H1 (cell line): ENCODE data around the gene BRI3BP. TPM values are rescaled to one million over a fixed set of nuclear protein-coding genes. Genes with fewer than 3 reads are reported as not detected.

Experiments used
- CTCF ChIA-PET: fragments of 300-600 bp; sonication (Branson Sonifier 250); formaldehyde crosslinking; loops from one replicate; lab custom pipeline; 2021; ENCODE audit not compliant: partially characterized antibody; lab: Charles Lee
- POLR2A ChIA-PET: fragments of 300-600 bp; sonication (Branson Sonifier 250); formaldehyde crosslinking; loops from one replicate; lab custom pipeline; 2021; ENCODE audit warnings: inconsistent platforms; ENCODE audit not compliant: partially characterized antibody; lab: Charles Lee
- DNase-seq, 2 experiments: peaks; one replicate each; pipeline versions ENCODE4 v3.0.0 to v3.0.0-alpha.2; 2010 to 2022; ENCODE audit warnings: low spot score in 2 of 2, low read depth in 1 of 2, mixed read lengths in 1 of 2
- FAIRE-seq: peaks from 2 replicates; lab custom pipeline; 2011; peaks lifted over from hg19 to GRCh38; lab: Jason Lieb, UNC
- H2AFZ ChIP-seq: 2 replicates; pipeline ENCODE4 v1.8.1; 2012; ENCODE audit warnings: low read length, inconsistent platforms
- H2AK5ac ChIP-seq: 2 replicates; pipeline ENCODE4 v1.6.1; 2013; ENCODE audit warnings: low read depth, low read length
- H2BK120ac ChIP-seq: replicated peaks from 2 replicates; pipeline ENCODE3; 2013; ENCODE audit warnings: low read depth, low read length, inconsistent platforms
- H2BK12ac ChIP-seq: 2 replicates; pipeline ENCODE4 v1.6.1; 2013; ENCODE audit warnings: low read depth, low read length
- H2BK15ac ChIP-seq: 2 replicates; pipeline ENCODE4 v1.6.1; 2013; ENCODE audit warnings: low read length
- H2BK20ac ChIP-seq: 2 replicates; pipeline ENCODE4 v1.6.1; 2013; ENCODE audit warnings: low read length
- H2BK5ac ChIP-seq: 2 replicates; pipeline ENCODE4 v1.6.1; 2013; ENCODE audit warnings: low read depth, low read length
- H3K14ac ChIP-seq: 2 replicates; pipeline ENCODE4 v1.6.1; 2013; ENCODE audit warnings: inconsistent platforms; ENCODE audit not compliant: insufficient read length
- H3K18ac ChIP-seq: 2 replicates; pipeline ENCODE4 v1.6.1; 2013; ENCODE audit warnings: low read length; ENCODE audit errors: extremely low read depth
- H3K23ac ChIP-seq: 2 replicates; pipeline ENCODE4 v1.6.1; 2013; ENCODE audit warnings: inconsistent platforms; ENCODE audit not compliant: insufficient read length
- H3K23me2 ChIP-seq: 2 replicates; pipeline ENCODE4 v1.6.1; 2013; ENCODE audit warnings: low read depth, low read length
- H3K27ac ChIP-seq: 2 replicates; pipeline ENCODE4 v1.6.1; 2011; ENCODE audit warnings: low read depth, low read length, inconsistent platforms
- H3K27me3 ChIP-seq, 4 experiments: replicated peaks in 1 of 4; 1 replicate in 1 of 4; 2 replicates in 3 of 4; pipeline versions ENCODE4 v1.6.1 to v1.8.1; 2011 to 2013; ENCODE audit warnings: low read length in 3 of 4, mild to moderate bottlenecking in 3 of 4, inconsistent platforms in 2 of 4, mixed read lengths in 2 of 4, moderate library complexity in 1 of 4; ENCODE audit not compliant: control insufficient read depth in 3 of 4, insufficient read depth in 3 of 4; ENCODE audit errors: extremely low read depth in 1 of 4
- H3K36me3 ChIP-seq, 4 experiments: 2 replicates each; pipeline versions ENCODE4 v1.6.1 to v1.8.1; 2011 to 2013; ENCODE audit warnings: mild to moderate bottlenecking in 4 of 4, low read length in 3 of 4, moderate library complexity in 2 of 4, control low read depth in 1 of 4, inconsistent platforms in 1 of 4; ENCODE audit not compliant: insufficient read depth in 4 of 4, control insufficient read depth in 2 of 4
- H3K4ac ChIP-seq: replicated peaks from 2 replicates; pipeline ENCODE3; 2013; ENCODE audit warnings: low read length, low read depth, mixed read lengths, inconsistent platforms; ENCODE audit not compliant: insufficient read length
- H3K4me1 ChIP-seq, 4 experiments: replicated peaks in 1 of 4; 1 replicate in 1 of 4; 2 replicates in 3 of 4; pipeline versions ENCODE4 v1.6.1 to v1.8.1; 2011 to 2013; ENCODE audit warnings: low read length in 3 of 4, inconsistent platforms in 2 of 4, mixed read lengths in 1 of 4; ENCODE audit not compliant: insufficient read depth in 4 of 4, control insufficient read depth in 3 of 4
- H3K4me2 ChIP-seq, 2 experiments: 2 replicates each; pipeline versions ENCODE4 v1.6.1 to v1.8.1; 2011 to 2013; ENCODE audit warnings: low read depth in 2 of 2, low read length in 2 of 2, control low read depth in 1 of 2, inconsistent platforms in 1 of 2, mild to moderate bottlenecking in 1 of 2; ENCODE audit not compliant: insufficient read depth in 1 of 2
- H3K4me3 ChIP-seq, 4 experiments: fragments of 200-600, 300-600 bp in 1 of 4; sonication (generic), shearing (Covaris generic), sonication (Bioruptor Twin) in 1 of 4; 2 replicates each; pipeline versions ENCODE4 v1.5.1 to v1.8.1; 2011 to 2016; ENCODE audit warnings: low read length in 4 of 4, low read depth in 3 of 4, control low read depth in 2 of 4, inconsistent platforms in 2 of 4, mild to moderate bottlenecking in 2 of 4, mixed read lengths in 1 of 4, moderate library complexity in 1 of 4; ENCODE audit not compliant: insufficient read depth in 2 of 4; ENCODE audit errors: extremely low read depth in 1 of 4
- H3K56ac ChIP-seq: replicated peaks from 2 replicates; pipeline ENCODE3; 2013; ENCODE audit warnings: low read depth, mild to moderate bottlenecking, mixed read lengths, low read length, inconsistent platforms; ENCODE audit not compliant: insufficient read length
- H3K79me1 ChIP-seq: 2 replicates; pipeline ENCODE4 v1.6.1; 2013; ENCODE audit warnings: low read depth, low read length, control low read depth
- H3K79me2 ChIP-seq, 2 experiments: 2 replicates each; pipeline versions ENCODE4 v1.6.1 to v1.8.1; 2012 to 2013; ENCODE audit warnings: low read length in 2 of 2, mild to moderate bottlenecking in 2 of 2, inconsistent platforms in 1 of 2; ENCODE audit not compliant: insufficient read depth in 2 of 2, control insufficient read depth in 1 of 2
- H3K9ac ChIP-seq, 4 experiments: replicated peaks in 1 of 4; 1 replicate in 1 of 4; 2 replicates in 3 of 4; pipeline versions ENCODE4 v1.6.1 to v1.8.1; 2011 to 2013; ENCODE audit warnings: low read depth in 3 of 4, low read length in 3 of 4, control low read depth in 2 of 4, mild to moderate bottlenecking in 2 of 4, moderate library complexity in 2 of 4, inconsistent platforms in 1 of 4; ENCODE audit errors: extremely low read depth in 1 of 4
- H3K9me3 ChIP-seq, 2 experiments: 2 replicates each; pipeline versions ENCODE4 v1.6.1 to v1.8.1; 2012 to 2013; ENCODE audit warnings: mild to moderate bottlenecking in 2 of 2, moderate library complexity in 2 of 2, control low read depth in 1 of 2, inconsistent platforms in 1 of 2, low read depth in 1 of 2, low read length in 1 of 2, mixed read lengths in 1 of 2; ENCODE audit not compliant: insufficient read depth in 2 of 2
- H4K20me1 ChIP-seq, 2 experiments: replicated peaks in 1 of 2; 2 replicates each; pipeline versions ENCODE3 to v1.8.1; 2011 to 2013; ENCODE audit warnings: inconsistent platforms in 2 of 2, low read length in 2 of 2, mild to moderate bottlenecking in 1 of 2; ENCODE audit not compliant: insufficient read depth in 2 of 2, control insufficient read depth in 1 of 2
- H4K5ac ChIP-seq: 2 replicates; pipeline ENCODE4 v1.6.1; 2013; ENCODE audit warnings: low read length, low read depth, mixed read lengths, inconsistent platforms; ENCODE audit not compliant: insufficient read length
- H4K8ac ChIP-seq: 2 replicates; pipeline ENCODE4 v1.8.0; 2013; ENCODE audit warnings: mild to moderate bottlenecking, moderate library complexity, low read length, inconsistent platforms; ENCODE audit not compliant: insufficient read depth; ENCODE audit errors: extremely low read depth
- H4K91ac ChIP-seq: replicated peaks from 2 replicates; pipeline ENCODE3; 2013; ENCODE audit warnings: low read length, mixed read lengths, inconsistent platforms; ENCODE audit not compliant: insufficient read length
- BRCA1 ChIP-seq: IDR thresholded peaks from 2 replicates; pipeline ENCODE4 v1.6.1; 2012; ENCODE audit warnings: low read depth, low read length, improper control_type of control experiment
- CEBPB ChIP-seq: IDR thresholded peaks from 2 replicates; pipeline ENCODE4 v1.6.1; 2012; ENCODE audit warnings: low read depth, low read length
- KDM1A ChIP-seq: fragments of 200-600, 300-600 bp; sonication (generic); IDR thresholded peaks from 2 replicates; pipeline ENCODE4 v1.7.1; 2016; ENCODE audit warnings: mild to moderate bottlenecking, low read length, borderline replicate concordance
- KDM5A ChIP-seq: fragments of 200-600 bp; IDR thresholded peaks from 2 replicates; pipeline ENCODE4 v1.7.1; 2012; ENCODE audit warnings: mild to moderate bottlenecking, low read length, inconsistent platforms, mixed read lengths
- PHF8 ChIP-seq: fragments of 200-600 bp; sonication (generic); conservative IDR thresholded peaks from 2 replicates; pipeline ENCODE4 v1.7.1; 2012; ENCODE audit warnings: low read depth, mild to moderate bottlenecking, inconsistent platforms, low read length, moderate library complexity
- POU5F1 ChIP-seq: IDR thresholded peaks from 2 replicates; pipeline ENCODE4 v1.6.1; 2011; ENCODE audit warnings: low read depth, mild to moderate bottlenecking, low read length, moderate library complexity
- RFX5 ChIP-seq: IDR thresholded peaks from 2 replicates; pipeline ENCODE4 v1.6.1; 2011; ENCODE audit warnings: low read depth, low read length, improper control_type of control experiment, borderline replicate concordance
- RNF2 ChIP-seq: fragments of 200-900, 300-1000 bp; sonication (generic); IDR thresholded peaks from 2 replicates; pipeline ENCODE4 v1.7.1; 2016; ENCODE audit warnings: borderline replicate concordance, low read depth, mild to moderate bottlenecking, antibody characterized with exemption, low read length; ENCODE audit not compliant: poor library complexity, severe bottlenecking; ENCODE audit errors: missing control alignments
- SUZ12 ChIP-seq: fragments of 200-600 bp; sonication (generic); IDR thresholded peaks from 2 replicates; pipeline ENCODE4 v1.6.1; 2012; ENCODE audit warnings: mild to moderate bottlenecking, inconsistent platforms, low read length, moderate library complexity, mixed read lengths
- WGBS, 2 experiments: shearing (Covaris generic) in 1 of 2; methylation state at CpG; one replicate each; pipeline versions ENCODE4 v1.1.6 to v1.1.7; 2013 to 2015; ENCODE audit warnings: low lambda C conversion rate in 2 of 2, mixed read lengths in 2 of 2, inconsistent platforms in 1 of 2, low coverage in 1 of 2, missing lambda C conversion rate in 1 of 2; ENCODE audit not compliant: insufficient replicate concordance in 2 of 2, insufficient coverage in 1 of 2, insufficient read length in 1 of 2; ENCODE audit errors: extremely low coverage in 1 of 2, missing lambda C conversion rate in 1 of 2; 5-methylcytosine and 5-hydroxymethylcytosine counted together
- polyA plus RNA-seq, 7 experiments: library from polyadenylated mRNA; depleted of rRNA in 3 of 7; stranded (reverse) in 5 of 7; unstranded in 2 of 7; fragments of >200 nt in 5 of 7; fragments of 200-250 nt in 2 of 7; gene quantifications; 1 replicate in 5 of 7; 2 replicates in 1 of 7; 4 replicates in 1 of 7; pipeline versions ENCODE4 v1.2.1 to v1.2.3, GENCODE V29; 2011 to 2013; ENCODE audit warnings: missing spikeins in 2 of 7, mixed read lengths in 2 of 7
- total RNA-seq: library from RNA; stranded (reverse); fragmentation: NEBNext Ultra II Directional; extraction: Animal tissue kit (Norgen Biotek cat#: 25700); gene quantifications from 2 replicates; pipeline ENCODE4 v1.2.1, GENCODE V29; 2021

The BRI3BP gene
- total and polyA plus RNA-seq, 2 of the 8 experiments (the other 6 are each of a cell fraction or from before 2014, with no cell fraction given) = 5.4 to 14.2 TPM

GRCh38 chr12:124976999-124977398 is 16.4 kb upstream of the BRI3BP start:
- Histone ChIP-seq H2BK20ac (no peak overlapping the region), H4K91ac (no peak overlapping the region), H3K27me3 (no peaks in the 10 kb centered on the region), H2BK120ac (no peak overlapping the region), H4K20me1 (peaks cover 3 to 8% of the 10 kb centered on the region in 2 experiments), H3K36me3 (peaks cover 30 to 61% (median 49%) of the 10 kb centered on the region in 4 experiments), H4K5ac (no peak overlapping the region), H3K9ac (no peak overlapping the region), H3K4me1 (no peaks in the 10 kb centered on the region), H3K18ac (no peak overlapping the region), H2BK12ac (no peak overlapping the region), H4K8ac (no peak overlapping the region), H3K4me2 (no peak overlapping the region), H3K79me1 (no peaks in the 10 kb centered on the region; the same call in 1 of the 2 replicates), H3K23me2 (no peaks in the 10 kb centered on the region), H3K4me3 (no peak overlapping the region), H2AK5ac (no peak overlapping the region), H3K56ac (no peak overlapping the region), H2AFZ (no peak overlapping the region), H3K23ac (no peak overlapping the region), H3K9me3 (no peaks in the 10 kb centered on the region), H3K4ac (no peak overlapping the region), H2BK5ac (no peak overlapping the region), H3K27ac (no peak overlapping the region), H3K79me2 (no peaks in the 10 kb centered on the region), H3K14ac (no peak overlapping the region), H2BK15ac (no peak overlapping the region)
- DNase-seq (no peak), FAIRE-seq (no peak)
- CTCF ChIA-PET = interaction anchor here (1.8 to 2.4 kb wide), 2 partner anchors 9 to 146 kb away, joined by 5 to 7 read pairs; no protein-coding TSS in a partner anchor
- POLR2A ChIA-PET = interaction anchor here (0.6 to 1.3 kb wide), 4 partner anchors 10 to 101 kb away, joined by 3 to 6 read pairs (median 4); no protein-coding TSS in a partner anchor
- 89% methylated on average over 7 of the region's 10 CpGs; no CpG with 5 or more reads in 1 of the 2 experiments for WGBS, 2 experiments
- TF ChIP-seq KDM5A (no peak), SUZ12 (no peak), BRCA1 (no peak), POU5F1 (no peak), KDM1A (no peak), RNF2 (no peak), PHF8 (no peak), CEBPB (no peak), RFX5 (no peak)
